HFFc6 (cell line): ENCODE data around the gene POLR3B. TPM values are rescaled to one million over a fixed set of nuclear protein-coding genes. Genes with fewer than 3 reads are reported as not detected.
"Not testable (repeated sequence)": the region's sequence is repeated elsewhere in the genome, so short reads cannot be mapped to it uniquely, and the experiment has no call there.

Source experiments
- DNase-seq: peaks from one replicate; pipeline ENCODE4 v3.0.0-alpha.2; 2018
- H3K27ac Mint-ChIP-seq: 2 replicates; pipeline ENCODE4 v1.8.0; 2020; ENCODE audit warnings: mild to moderate bottlenecking, mixed read lengths
- H3K27me3 Mint-ChIP-seq: 2 replicates; pipeline ENCODE4 v1.8.0; 2021; ENCODE audit warnings: mild to moderate bottlenecking, moderate library complexity, mixed read lengths; ENCODE audit not compliant: insufficient read depth
- H3K36me3 Mint-ChIP-seq: 2 replicates; pipeline ENCODE4 v1.8.0; 2021; ENCODE audit warnings: low read depth, mixed read lengths
- H3K4me1 Mint-ChIP-seq: 2 replicates; pipeline ENCODE4 v1.8.0; 2020; ENCODE audit warnings: low read depth, mixed read lengths
- H3K4me3 Mint-ChIP-seq: 2 replicates; pipeline ENCODE4 v1.8.0; 2020; ENCODE audit warnings: mild to moderate bottlenecking, moderate library complexity, mixed read lengths
- H3K9me3 Mint-ChIP-seq: 2 replicates; pipeline ENCODE4 v1.8.0; 2020; ENCODE audit warnings: mild to moderate bottlenecking, mixed read lengths
- CTCF ChIP-seq: fragments of 200-600 bp; sonication (generic); IDR thresholded peaks from 2 replicates; pipeline ENCODE4 v1.5.0; 2021; ENCODE audit warnings: antibody characterized with exemption, mild to moderate bottlenecking
- total RNA-seq, 6 experiments: library from RNA; stranded (reverse); fragmentation: NEBNext Ultra II Directional; extraction: Animal tissue kit (Norgen Biotek cat#: 25700); gene quantifications; 2 replicates in 1 of 6; 3 replicates in 5 of 6; pipeline ENCODE4 v1.2.3, GENCODE V29; 2021

Gene POLR3B
- total RNA-seq, 6 experiments from 2014 or later = 16.4 to 18.8 (median 17.3) TPM

GRCh38 chr12:106378788-106379187 lies 21.2 kb downstream of the POLR3B start:
- Mint-ChIP-seq H3K9me3 (no peaks in the 10 kb centered on the region), H3K27me3 (no peaks in the 10 kb centered on the region), H3K4me1 (peaks cover 10% of the 10 kb centered on the region; the same call in 1 of the 2 replicates), H3K36me3 (peaks cover 44% of the 10 kb centered on the region), H3K4me3 (no peak overlapping the region), H3K27ac (no peak overlapping the region)
- no peak for DNase-seq
- no peak for TF ChIP-seq CTCF

- H3K36me3 Mint-ChIP-seq = peaks cover 44% of the 10 kb centered on the region
- H3K27me3 Mint-ChIP-seq = no peaks in the 10 kb centered on the region
- peaks cover 10% of the 10 kb centered on the region; the same call in 1 of the 2 replicates for H3K4me1 Mint-ChIP-seq
- no peak overlapping the region for H3K27ac Mint-ChIP-seq
- no peak for TF ChIP-seq CTCF
- DNase-seq = no peak
- no peaks in the 10 kb centered on the region for H3K9me3 Mint-ChIP-seq
- H3K4me3 Mint-ChIP-seq = no peak overlapping the region
These were observed 23.4 kb downstream of the POLR3B start for GRCh38 chr12:106380954-106381353.

- peaks cover 37% of the 10 kb centered on the region for H3K36me3 Mint-ChIP-seq
- not testable (repeated sequence) for H3K9me3 Mint-ChIP-seq, H3K4me3 Mint-ChIP-seq, DNase-seq, H3K27ac Mint-ChIP-seq, H3K27me3 Mint-ChIP-seq, H3K4me1 Mint-ChIP-seq
These were observed 24.3 kb downstream of the POLR3B start for GRCh38 chr12:106381866-106382265.

- Mint-ChIP-seq H3K36me3 (peaks cover 14% of the 10 kb centered on the region), H3K4me1 (0 out of 2 replicates have a peak, but pooled peaks cover 2% of the 10 kb centered on the region), H3K9me3 (no peaks in the 10 kb centered on the region), H3K27ac (no peak overlapping the region), H3K27me3 (no peaks in the 10 kb centered on the region), H3K4me3 (no peak overlapping the region)
- peak; percentile 5 for DNase-seq
- no peak for TF ChIP-seq CTCF
These were observed 29.4 kb downstream of the POLR3B start for GRCh38 chr12:106386813-106387535.

GRCh38 chr12:106387848-106388377 lies 30.4 kb downstream of the POLR3B start:
- Mint-ChIP-seq H3K4me3 (no peak overlapping the region), H3K9me3 (no peaks in the 10 kb centered on the region), H3K4me1 (no peaks in the 10 kb centered on the region), H3K36me3 (peaks cover 9% of the 10 kb centered on the region), H3K27me3 (no peaks in the 10 kb centered on the region), H3K27ac (no peak overlapping the region)
- no peak for TF ChIP-seq CTCF
- no peak for DNase-seq

- Mint-ChIP-seq H3K36me3 (peaks cover 9% of the 10 kb centered on the region; the same call in 1 of the 2 replicates), H3K27ac (no peak overlapping the region), H3K9me3 (no peaks in the 10 kb centered on the region), H3K4me1 (no peaks in the 10 kb centered on the region), H3K27me3 (no peaks in the 10 kb centered on the region), H3K4me3 (no peak overlapping the region)
- TF ChIP-seq CTCF = no peak
- DNase-seq = no peak
These were observed 31.6 kb downstream of the POLR3B start for GRCh38 chr12:106389151-106389550.
